Stromal cell of bone marrow (primary cell): ENCODE measurements around the gene CAMK1D.
A peak's percentile ranks its signal among the peaks of the same experiment; 100 is the strongest.
"Not testable (repeated sequence)": the region's sequence is repeated elsewhere in the genome, so short reads cannot be mapped to it uniquely, and the experiment has no call there.

Source experiments
- DNase-seq: peaks from one replicate; pipeline ENCODE4 v3.0.0-alpha.2; 2012; ENCODE audit warnings: low read depth

Gene CAMK1D

DNA sequence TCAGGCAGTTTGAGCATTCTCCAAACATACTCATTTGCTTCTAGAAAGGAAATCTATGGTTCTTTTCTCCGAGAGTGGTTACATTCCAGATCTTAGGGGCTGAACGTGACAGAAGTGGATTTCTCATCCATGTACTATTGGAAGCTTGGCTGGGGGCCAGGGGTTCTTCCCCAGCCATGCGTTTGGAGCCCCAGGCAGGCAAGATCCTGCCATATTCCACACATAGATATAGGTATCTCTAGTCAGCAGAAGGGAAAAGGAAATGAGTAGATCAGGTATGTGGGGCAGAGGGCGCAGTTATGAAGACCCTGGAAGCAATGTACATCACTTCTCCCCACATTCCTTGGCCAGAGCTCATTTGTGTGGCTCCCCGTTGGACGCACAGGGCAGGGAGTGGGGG is 352.3 kb downstream of the CAMK1D start:
- no peak for DNase-seq

GRCh38 chr10:12702215-12702770 is 352.9 kb downstream of the CAMK1D start:
- no peak for DNase-seq

DNA sequence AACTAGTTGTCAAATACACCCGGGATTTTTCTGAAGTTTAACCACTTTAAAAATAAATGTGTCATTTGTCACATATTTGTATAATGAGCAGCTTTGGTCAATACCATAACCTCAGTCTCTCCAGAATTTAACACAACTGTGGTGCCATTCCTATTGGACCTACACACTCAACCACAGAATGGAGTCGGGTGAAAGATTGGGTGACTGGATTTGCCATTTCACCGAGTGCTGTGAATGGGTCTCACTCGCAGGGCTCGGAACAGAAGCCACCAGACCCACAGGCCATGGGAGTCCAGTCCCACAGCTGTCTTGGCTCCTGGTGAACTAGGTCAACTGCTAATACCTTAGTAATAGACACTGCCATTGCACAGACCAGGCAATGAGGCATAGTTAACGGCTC is 353.8 kb downstream of the CAMK1D start:
- DNase-seq: no peak

- DNase-seq: no peak
Measured at GRCh38 chr10:12703813-12704212, 354.5 kb downstream of the CAMK1D start.

DNA sequence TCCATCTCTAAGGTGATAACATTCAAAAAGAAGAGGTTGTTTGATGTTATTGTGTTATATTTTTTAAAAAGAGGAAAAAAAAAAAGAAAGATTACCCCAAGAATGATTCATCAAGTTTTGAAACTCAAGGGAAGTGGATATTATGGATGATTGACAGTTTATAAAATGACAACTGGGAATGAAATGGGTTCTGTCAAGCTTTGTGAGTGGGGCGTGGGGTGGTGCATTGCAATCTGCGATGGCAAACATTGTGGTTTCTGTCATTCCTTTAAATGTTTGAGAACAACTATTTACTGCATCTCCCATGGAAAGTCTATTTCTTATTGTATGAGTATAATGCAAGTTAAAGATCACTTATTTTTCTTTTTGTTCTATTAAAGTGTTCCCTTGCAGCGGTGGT is 355.1 kb downstream of the CAMK1D start:
- DNase-seq: no peak

GRCh38 chr10:12705943-12706342 is 356.6 kb downstream of the CAMK1D start:
- no peak for DNase-seq

GRCh38 chr10:12707461-12708185 is 358.3 kb downstream of the CAMK1D start:
- peak; percentile 72 for DNase-seq

GRCh38 chr10:12709000-12709401 is 359.7 kb downstream of the CAMK1D start:
- DNase-seq: no peak

DNA sequence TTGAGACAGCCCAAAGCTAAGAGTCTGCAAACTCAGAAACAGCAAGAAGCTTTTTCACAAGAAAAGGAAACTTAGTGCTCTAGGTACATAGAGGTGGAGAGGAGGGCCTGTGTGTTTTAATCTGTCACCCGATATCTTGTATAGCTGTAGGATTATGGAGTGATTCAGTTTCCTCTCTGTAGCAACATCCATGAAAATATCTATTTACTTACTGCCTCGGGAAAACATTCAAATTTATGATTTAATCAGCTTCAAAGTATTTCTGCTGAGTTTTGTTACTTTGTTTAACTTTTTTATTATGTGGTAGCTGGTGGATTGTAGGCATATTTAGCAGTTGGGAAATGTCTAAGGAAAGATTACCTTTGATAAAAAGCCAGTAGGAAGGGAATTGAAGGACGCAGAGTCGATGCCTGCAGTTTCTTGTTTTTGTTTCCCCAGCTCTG is 360.2 kb downstream of the CAMK1D start:
- DNase-seq: no peak

DNA sequence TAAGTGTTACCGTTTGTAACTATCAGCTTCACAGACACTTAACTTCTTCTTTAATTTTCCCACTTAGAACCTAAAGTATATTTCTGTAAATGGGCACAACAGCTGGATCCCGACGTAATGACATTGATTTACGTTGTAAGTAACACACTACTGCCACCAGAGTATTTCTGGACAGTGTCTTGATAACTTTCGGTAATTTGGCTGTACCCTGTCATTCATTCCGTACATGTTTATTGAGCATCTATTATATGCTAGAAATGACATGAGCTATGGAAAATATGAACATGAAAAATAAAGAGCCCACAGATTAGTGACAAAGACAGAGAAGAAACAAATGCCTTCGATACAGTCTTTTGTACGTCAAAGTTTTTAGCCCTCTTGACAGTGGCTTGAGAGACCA is 360.8 kb downstream of the CAMK1D start:
- DNase-seq: no peak

- DNase-seq: peak; percentile 72
Measured at GRCh38 chr10:12710594-12711349, 361.4 kb downstream of the CAMK1D start.

GRCh38 chr10:12711350-12711708 is 362.0 kb downstream of the CAMK1D start:
- DNase-seq: no peak

DNA sequence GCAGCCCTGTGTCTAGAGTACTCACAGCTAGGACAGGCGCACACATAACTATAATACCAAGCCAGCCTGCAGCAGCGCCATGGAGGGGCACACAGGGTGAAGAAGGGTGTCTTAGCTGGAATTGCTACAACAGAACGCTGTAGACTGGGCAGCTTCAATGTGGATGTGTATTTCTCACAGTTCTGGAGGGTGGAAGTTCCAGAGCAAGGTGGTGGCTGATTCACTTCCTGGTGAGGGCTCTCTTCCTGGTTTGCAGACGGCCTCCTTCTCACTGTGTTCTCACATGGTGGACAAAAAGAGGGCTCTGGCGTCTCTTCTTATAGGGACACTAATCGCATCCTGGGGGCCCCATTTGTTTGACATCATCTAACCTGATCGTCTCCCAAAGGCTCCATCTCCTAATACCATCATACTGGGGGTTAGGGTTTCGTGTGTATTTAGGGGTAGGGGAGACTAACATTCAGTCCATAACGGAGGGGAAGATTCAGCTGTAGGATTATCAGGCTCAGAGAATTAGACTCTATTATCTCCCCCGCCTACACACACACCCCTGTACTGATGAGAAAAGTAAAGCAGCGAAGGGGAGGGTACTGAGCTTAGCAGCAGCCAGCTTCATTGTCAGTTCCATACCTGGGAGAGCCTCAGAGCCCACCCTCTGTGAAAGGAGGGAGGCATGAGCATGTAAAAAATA is 363.1 kb downstream of the CAMK1D start:
- DNase-seq: no peak

- DNase-seq: not testable (repeated sequence)
Measured at GRCh38 chr10:12712984-12713316, 363.6 kb downstream of the CAMK1D start.

DNA sequence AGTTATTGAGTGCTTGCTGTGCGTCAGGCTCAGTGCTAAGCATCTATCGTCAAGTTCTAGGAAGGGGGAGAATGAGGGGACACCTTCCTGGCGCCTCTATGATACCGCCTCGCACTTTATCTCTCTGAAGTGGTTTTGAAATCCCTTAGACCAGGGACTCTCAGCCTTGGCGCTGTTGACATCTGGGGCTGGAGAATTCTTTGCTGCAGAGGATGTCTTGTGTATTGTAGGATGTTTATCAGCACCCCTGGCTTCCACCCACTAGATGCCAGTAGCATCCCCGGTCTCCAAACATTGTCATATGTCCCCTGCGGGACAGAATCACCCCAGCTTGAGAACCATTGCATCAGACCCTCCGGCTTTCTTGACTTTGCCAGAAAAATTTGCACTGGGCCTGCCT is 366.7 kb downstream of the CAMK1D start:
- no peak for DNase-seq

GRCh38 chr10:12717981-12718707 is 368.8 kb downstream of the CAMK1D start:
- DNase-seq: peak; percentile 65

DNA sequence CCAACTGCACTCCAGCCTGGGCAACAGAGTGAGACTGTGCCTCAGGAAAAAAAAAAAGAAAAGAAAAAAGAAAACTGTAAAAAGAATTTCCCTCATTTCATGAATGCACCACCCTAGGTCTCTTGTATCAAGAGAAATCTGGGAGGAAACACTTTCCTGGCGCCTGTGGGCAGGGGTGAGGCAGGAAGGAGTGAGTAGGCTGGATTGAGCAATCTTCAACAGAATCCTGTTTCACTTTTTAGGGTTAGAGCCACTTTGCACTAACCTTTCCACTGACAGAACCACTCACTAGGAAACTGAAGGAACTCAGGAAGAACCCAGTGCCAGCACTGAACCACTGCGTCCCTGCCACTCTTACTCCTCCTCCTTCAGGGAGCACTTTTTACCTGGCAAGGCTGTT is 370.0 kb downstream of the CAMK1D start:
- DNase-seq: peak; percentile 63

GRCh38 chr10:12720217-12720981 is 371.1 kb downstream of the CAMK1D start:
- peak; percentile 91 for DNase-seq

DNA sequence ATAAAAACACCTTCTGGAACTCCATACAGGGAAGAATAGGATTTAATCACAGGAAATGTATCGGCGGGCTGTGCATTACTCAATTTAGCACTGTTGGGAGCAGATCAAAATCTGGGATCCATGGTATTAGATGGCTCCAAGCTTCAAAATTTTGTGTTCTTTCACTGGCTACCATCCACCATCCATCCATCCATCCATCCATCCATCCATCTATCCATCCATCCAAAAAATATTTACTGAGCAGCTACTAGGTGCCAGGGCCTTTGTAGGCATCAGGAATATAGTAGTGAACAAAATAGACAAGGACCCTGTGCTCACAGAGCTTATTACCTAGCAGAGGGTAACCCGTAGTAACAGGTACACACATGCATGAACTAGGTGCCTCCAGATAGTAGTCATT is 372.0 kb downstream of the CAMK1D start:
- DNase-seq: no peak

DNA sequence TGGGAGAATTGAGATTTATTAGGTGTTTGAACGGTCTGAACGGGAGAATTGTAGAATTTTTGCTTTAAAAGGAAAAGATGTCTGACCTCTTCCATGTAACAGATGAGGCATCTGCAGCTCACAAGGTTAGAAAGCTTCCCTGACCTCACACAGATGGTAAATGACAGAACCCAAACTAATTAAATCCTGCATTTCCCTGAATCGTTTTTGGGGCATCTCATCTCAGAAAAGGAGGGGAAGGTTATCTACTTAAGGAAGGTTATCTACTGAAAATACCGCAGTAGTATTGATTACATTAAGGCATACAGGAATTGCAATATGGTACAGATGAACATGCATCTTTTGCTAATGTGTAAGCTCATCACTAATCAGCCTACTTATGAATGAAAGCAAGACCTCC is 373.9 kb downstream of the CAMK1D start:
- DNase-seq: no peak

- no peak for DNase-seq
Measured at GRCh38 chr10:12724807-12725579, 375.6 kb downstream of the CAMK1D start.
